Activated naive CD8-positive, alpha-beta T cell treated with anti-CD3 and anti-CD28 coated beads, Interleukin-2, amount 10 ng/mL, durations not matched to agents 7 days and 5 days (primary cell): Measurements from ENCODE around the gene SST. TPM values are rescaled to one million over a fixed set of nuclear protein-coding genes. Genes with fewer than 3 reads are reported as not detected.

Experiments
- ATAC-seq: fragments of 150-1000 bp; cut with Tn5 transposase; one replicate; pipeline ENCODE4 v1.10.0; 2021; ENCODE audit warnings: low read depth, moderate library complexity
- POLR2A ChIA-PET: fragments of 350-600 bp; sonication (Branson Sonifier 250); formaldehyde crosslinking; loops from one replicate; lab custom pipeline; 2021; ENCODE audit warnings: antibody characterized with exemption; lab: Charles Lee
- DNase-seq: peaks from one replicate; pipeline ENCODE4 v3.0.0; 2021
- H3K27ac Mint-ChIP-seq: one replicate; pipeline ENCODE4 v1.8.0; 2022; ENCODE audit warnings: mild to moderate bottlenecking, mixed read lengths
- H3K27me3 Mint-ChIP-seq: one replicate; pipeline ENCODE4 v1.8.0; 2022; ENCODE audit warnings: mild to moderate bottlenecking, moderate library complexity, mixed read lengths
- H3K36me3 Mint-ChIP-seq: one replicate; pipeline ENCODE4 v1.8.0; 2021; ENCODE audit warnings: mild to moderate bottlenecking, mixed read lengths
- H3K4me1 Mint-ChIP-seq: one replicate; pipeline ENCODE4 v1.8.0; 2021; ENCODE audit warnings: mixed read lengths
- H3K4me3 Mint-ChIP-seq: one replicate; pipeline ENCODE4 v1.8.0; 2022; ENCODE audit warnings: mild to moderate bottlenecking, moderate library complexity, mixed read lengths
- H3K9me3 Mint-ChIP-seq: one replicate; pipeline ENCODE4 v1.8.0; 2021; ENCODE audit warnings: mixed read lengths
- total RNA-seq, 2 experiments: library from RNA; stranded (reverse); gene quantifications; one replicate each; pipeline ENCODE4 v1.2.3, GENCODE V29; 2021

Gene SST
- total RNA-seq, 2 experiments from 2014 or later: not detected

DNA sequence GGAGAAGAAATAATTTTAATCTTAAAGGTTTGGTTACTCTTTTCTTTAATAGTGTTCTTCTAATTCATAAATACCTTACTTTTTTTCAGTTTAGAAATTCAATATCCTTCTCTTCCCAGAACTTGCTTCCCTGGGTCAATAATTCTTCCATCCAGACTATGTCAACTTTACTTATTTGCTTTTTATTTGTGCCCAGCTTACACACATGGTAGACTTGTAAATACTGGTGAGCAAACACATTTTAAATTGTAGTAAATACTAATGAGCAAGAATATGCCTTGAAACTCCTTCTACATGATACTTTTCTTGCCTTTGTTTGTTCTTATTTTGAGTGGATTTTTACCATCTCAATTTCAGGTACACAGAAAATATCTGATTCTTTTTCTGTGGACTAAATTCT is 33.7 kb downstream of the SST start:
- H3K36me3 Mint-ChIP-seq: no peaks in the 10 kb centered on the region
- no peak for DNase-seq
- no peak overlapping the region for H3K27ac Mint-ChIP-seq
- no peak overlapping the region for H3K4me3 Mint-ChIP-seq
- peaks cover 34% of the 10 kb centered on the region for H3K27me3 Mint-ChIP-seq
- POLR2A ChIA-PET: no interaction called here
- ATAC-seq: no peak
- H3K4me1 Mint-ChIP-seq: no peaks in the 10 kb centered on the region
- peaks cover 4% of the 10 kb centered on the region for H3K9me3 Mint-ChIP-seq

DNA sequence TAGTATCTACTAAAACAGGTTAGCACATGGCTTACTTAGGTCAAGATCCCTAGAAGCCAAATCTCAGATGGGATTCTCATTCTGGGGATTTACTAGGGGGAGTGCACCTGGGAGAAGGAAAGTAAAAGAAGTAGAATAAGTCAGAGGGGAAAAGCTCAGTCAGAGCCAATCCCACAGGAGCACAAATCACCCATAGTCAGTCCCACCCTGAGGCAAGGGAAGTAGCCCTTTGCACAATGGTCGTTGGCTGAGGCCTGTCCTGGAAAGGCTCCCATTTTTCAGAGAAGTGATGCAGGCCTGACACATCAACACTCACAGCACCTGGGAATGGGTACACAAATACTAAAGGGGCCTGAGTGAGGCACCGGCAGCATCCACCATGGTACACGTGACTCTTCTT is 39.8 kb downstream of the SST start:
- POLR2A ChIA-PET: no interaction called here

DNA sequence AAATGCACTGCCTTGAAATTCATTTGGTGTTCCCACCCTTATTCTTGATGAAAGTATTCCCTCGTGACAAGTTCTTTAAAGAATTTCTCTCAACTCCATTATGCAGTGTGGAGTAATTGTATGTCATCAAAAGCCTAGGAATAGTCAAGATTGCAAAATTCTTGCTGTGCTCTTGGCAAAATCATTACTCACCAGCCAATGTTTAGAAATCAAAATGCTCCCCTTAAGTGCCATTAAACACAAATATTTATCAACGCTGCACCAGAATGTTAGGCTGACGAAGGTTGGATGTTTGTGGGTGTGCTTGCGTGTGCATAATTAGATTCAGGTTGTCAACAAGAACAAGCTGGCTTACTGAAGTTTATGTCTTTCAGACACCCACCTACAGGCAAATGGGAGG is 40.5 kb downstream of the SST start:
- H3K9me3 Mint-ChIP-seq: peaks cover 1% of the 10 kb centered on the region
- H3K27me3 Mint-ChIP-seq: peaks cover 16% of the 10 kb centered on the region
- no peak overlapping the region for H3K27ac Mint-ChIP-seq

More for the DNA sequence above, 39.8 kb downstream of the SST start:
- H3K4me3 Mint-ChIP-seq: no peak overlapping the region
- peaks cover 19% of the 10 kb centered on the region for H3K27me3 Mint-ChIP-seq
- no peaks in the 10 kb centered on the region for H3K36me3 Mint-ChIP-seq
- H3K9me3 Mint-ChIP-seq: peaks cover 4% of the 10 kb centered on the region
- ATAC-seq (no peak), DNase-seq (no peak)
- no peak overlapping the region for H3K27ac Mint-ChIP-seq
- H3K4me1 Mint-ChIP-seq: no peaks in the 10 kb centered on the region

DNA sequence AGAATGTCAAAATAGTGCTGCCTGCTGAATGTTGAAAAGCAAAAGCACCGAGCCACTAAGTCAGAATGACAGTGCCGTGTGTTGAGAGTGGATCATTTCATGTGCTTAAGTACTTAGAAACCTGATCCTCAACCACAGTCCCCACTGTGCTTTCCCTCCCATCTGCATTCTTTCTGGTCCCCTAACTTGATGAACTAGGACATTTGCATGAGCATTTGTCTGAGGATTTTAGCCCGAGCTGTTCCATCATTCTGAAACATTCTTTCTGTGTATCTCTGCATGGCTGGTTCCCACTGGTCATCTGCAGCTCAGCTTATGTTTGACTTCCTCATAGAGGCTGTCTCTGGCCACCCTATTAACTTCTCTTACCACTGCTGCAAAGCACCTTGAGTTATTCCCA is 42.0 kb downstream of the SST start:
- Mint-ChIP-seq H3K4me3 (no peak overlapping the region), H3K27ac (no peak overlapping the region), H3K4me1 (no peaks in the 10 kb centered on the region), H3K9me3 (no peaks in the 10 kb centered on the region), H3K36me3 (no peaks in the 10 kb centered on the region), H3K27me3 (peaks cover 22% of the 10 kb centered on the region)
- DNase-seq: no peak
- POLR2A ChIA-PET: no interaction called here
- no peak for ATAC-seq

More for the DNA sequence above, 40.5 kb downstream of the SST start:
- POLR2A ChIA-PET: no interaction called here
- Mint-ChIP-seq H3K4me1 (no peaks in the 10 kb centered on the region), H3K36me3 (no peaks in the 10 kb centered on the region), H3K4me3 (no peak overlapping the region)
- ATAC-seq (no peak), DNase-seq (no peak)

DNA sequence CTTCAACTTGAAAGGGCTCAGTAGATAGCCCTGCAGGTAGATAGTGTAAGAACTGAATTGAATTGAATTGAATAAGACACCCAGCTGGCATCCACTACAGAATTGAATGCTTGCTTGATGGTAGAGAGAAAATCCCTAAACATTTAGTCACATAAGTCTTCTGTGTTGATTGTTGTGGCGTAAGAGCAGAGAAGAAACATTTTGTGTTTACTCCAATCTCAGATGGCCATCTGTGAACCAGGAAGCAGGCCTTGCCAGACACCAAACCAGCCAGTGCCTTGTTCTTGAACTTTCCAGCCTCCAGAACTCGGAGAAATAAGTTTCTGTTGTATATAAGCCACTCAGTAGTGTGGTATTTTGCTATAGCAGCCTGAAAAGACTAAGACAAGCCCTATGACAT is 43.6 kb downstream of the SST start:
- no peak for ATAC-seq
- Mint-ChIP-seq H3K4me1 (no peaks in the 10 kb centered on the region), H3K27me3 (peaks cover 26% of the 10 kb centered on the region), H3K4me3 (no peak overlapping the region), H3K27ac (no peak overlapping the region), H3K9me3 (no peaks in the 10 kb centered on the region), H3K36me3 (no peaks in the 10 kb centered on the region)
- POLR2A ChIA-PET: no interaction called here
- DNase-seq: no peak

DNA sequence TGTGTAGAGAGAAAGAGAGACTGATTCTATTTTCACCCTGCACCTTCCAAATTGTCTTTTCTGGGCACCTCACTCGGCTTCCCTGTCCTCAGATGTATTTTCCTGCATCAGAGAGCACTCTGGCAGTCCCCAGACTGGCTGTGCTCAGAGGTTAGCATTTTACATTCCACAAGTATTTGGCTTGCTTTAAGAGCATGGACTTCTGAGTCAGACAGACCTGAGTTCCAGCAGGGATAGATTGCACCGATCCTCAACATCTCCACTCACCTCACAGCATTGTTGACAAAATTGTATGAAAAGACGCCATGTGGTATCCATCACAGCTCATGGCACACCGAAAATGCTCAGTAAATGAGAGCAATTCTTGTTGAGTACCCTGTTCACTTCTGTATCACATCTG is 45.6 kb downstream of the SST start:
- no peak for ATAC-seq
- no peaks in the 10 kb centered on the region for H3K36me3 Mint-ChIP-seq
- H3K9me3 Mint-ChIP-seq: no peaks in the 10 kb centered on the region
- DNase-seq: no peak
- H3K4me1 Mint-ChIP-seq: no peaks in the 10 kb centered on the region
- no peak overlapping the region for H3K4me3 Mint-ChIP-seq
- POLR2A ChIA-PET: no interaction called here
- no peak overlapping the region for H3K27ac Mint-ChIP-seq
- peaks cover 22% of the 10 kb centered on the region for H3K27me3 Mint-ChIP-seq

DNA sequence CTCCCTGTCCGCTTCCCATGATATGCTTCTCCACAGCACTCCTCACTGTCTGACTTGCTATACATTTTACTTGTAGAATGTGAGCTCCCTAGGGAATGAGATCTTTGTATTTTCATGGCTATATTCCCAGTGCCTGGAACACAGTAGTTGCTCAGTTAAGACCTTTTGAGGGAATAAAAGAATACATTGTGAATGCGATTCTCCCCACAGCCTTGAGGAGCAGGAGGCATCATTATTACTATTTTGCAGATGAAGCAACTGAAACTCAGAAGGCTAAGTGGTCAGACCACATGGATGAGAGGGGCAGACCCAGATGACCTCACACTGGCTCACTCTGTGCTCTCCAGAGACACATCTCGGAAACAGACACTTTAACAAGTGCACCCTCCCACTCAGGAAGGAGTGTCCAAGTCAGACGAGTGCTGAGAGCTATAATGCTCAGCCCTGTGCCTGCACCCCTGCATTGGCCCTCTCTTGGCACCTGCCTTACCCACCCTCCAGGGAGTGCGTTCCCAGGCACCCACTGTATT is 46.8 kb downstream of the SST start:
- no peak for ATAC-seq
- Mint-ChIP-seq H3K27ac (no peak overlapping the region), H3K27me3 (peaks cover 19% of the 10 kb centered on the region), H3K9me3 (no peaks in the 10 kb centered on the region), H3K4me1 (no peaks in the 10 kb centered on the region), H3K4me3 (no peak overlapping the region), H3K36me3 (no peaks in the 10 kb centered on the region)
- POLR2A ChIA-PET: no interaction called here
- no peak for DNase-seq

DNA sequence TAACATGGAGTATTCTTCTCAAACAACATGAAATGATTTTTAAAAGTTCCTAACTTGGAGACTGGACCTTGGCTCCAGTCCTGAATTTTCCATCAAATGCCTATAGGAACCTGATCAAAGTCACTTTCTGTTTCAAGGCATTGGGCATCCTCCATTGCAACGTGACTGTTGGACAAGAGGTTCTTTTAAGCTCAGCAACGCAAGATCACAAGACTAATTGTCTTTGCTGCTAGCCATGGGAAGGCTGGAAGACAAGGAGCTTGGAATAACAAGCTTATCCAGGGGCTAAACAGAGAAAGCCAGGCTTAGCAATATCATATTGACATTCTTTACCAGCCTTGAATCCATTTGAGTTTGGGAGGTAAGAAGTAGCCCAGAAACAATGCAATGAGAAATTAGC is 48.3 kb downstream of the SST start:
- Mint-ChIP-seq H3K27ac (no peak overlapping the region), H3K9me3 (no peaks in the 10 kb centered on the region), H3K27me3 (peaks cover 16% of the 10 kb centered on the region), H3K4me1 (no peaks in the 10 kb centered on the region), H3K36me3 (no peaks in the 10 kb centered on the region), H3K4me3 (no peak overlapping the region)
- no peak for DNase-seq
- no peak for ATAC-seq
- POLR2A ChIA-PET: no interaction called here

DNA sequence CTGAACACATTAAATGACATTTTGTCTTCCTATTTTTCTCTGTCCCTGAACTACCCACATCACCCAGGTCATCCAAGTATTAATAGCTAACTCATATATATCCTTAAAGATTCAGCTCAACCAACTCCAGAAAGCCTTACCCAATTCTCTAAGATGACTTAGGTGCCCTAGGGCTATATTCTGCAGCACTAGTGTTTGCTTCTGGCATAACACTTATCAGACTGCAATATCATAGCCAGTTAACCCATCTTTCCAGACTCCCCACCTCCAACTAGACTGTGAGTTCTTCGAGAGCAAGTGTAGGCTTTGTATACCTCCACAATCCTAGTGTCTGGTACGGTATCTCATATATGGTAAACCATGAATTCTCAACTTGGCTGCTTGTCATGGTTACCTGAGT is 50.7 kb downstream of the SST start:
- H3K27me3 Mint-ChIP-seq: peaks cover 12% of the 10 kb centered on the region
- H3K36me3 Mint-ChIP-seq: no peaks in the 10 kb centered on the region
- H3K9me3 Mint-ChIP-seq: no peaks in the 10 kb centered on the region
- H3K4me1 Mint-ChIP-seq: peaks cover 10% of the 10 kb centered on the region
- DNase-seq (no peak), ATAC-seq (no peak)
- no peak overlapping the region for H3K4me3 Mint-ChIP-seq
- H3K27ac Mint-ChIP-seq: no peak overlapping the region
- POLR2A ChIA-PET: no interaction called here

Other genes with a start within 250 kb of the SST start
- gene RTP2, start 32.2 kb upstream of the SST start, total RNA-seq: not detected
- gene BCL6, start 75.1 kb upstream of the SST start, total RNA-seq: 10 to 100 TPM; 32.1 to 34.0 TPM